Measurements from ENCODE around the gene ZNF790.

ZNF790 gene

DNA sequence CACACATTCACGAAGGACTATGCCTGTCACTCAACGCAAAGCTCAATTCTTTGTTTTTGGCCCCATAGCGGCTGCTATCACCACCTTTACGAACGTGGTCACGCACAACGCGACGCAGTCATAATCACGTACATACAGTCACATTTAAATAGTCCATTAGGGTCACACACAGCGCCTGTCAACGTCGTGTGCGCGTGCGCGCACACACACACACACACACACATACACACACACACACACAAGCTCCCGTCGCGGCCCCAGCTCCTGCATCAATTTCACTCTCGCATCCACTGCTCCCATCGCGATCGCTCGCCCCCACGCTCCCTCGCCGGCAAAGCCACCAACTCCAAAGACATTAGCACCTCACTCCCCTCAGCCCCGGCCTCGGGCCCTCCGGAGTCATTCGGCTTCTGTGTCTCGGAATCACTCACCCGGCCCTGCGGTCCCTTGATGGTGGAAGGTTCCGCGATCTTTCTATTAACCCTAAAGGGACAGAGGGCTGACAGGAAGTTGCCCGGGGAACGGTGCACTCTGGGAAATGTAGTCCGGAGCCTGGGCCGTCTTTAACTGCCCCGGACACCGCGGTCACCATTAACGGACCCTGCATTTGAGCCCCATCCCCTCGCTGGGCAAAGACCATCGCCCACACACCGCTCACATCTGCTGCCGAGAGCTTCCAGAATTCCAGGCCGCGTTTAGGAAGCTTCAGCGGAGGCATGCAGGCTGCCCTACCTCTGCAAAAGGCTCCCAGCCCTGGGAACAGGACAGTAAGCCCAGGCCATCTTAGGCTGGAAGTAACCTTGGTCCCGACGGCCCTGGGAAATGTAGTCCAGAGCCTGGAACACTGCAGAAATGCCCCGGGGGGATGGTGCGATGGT, at the start of gene ZNF790:
TSS of gene ZNF790 (minus strand) at position 482 of the 878 bp plus-strand sequence. CDS start 12,768 bp downstream, outside the sequence.
- DNase-seq (ENCODE audit: low read depth, low spot score), result peak; percentile 93
- TF ChIP-seq, protein P1, sequence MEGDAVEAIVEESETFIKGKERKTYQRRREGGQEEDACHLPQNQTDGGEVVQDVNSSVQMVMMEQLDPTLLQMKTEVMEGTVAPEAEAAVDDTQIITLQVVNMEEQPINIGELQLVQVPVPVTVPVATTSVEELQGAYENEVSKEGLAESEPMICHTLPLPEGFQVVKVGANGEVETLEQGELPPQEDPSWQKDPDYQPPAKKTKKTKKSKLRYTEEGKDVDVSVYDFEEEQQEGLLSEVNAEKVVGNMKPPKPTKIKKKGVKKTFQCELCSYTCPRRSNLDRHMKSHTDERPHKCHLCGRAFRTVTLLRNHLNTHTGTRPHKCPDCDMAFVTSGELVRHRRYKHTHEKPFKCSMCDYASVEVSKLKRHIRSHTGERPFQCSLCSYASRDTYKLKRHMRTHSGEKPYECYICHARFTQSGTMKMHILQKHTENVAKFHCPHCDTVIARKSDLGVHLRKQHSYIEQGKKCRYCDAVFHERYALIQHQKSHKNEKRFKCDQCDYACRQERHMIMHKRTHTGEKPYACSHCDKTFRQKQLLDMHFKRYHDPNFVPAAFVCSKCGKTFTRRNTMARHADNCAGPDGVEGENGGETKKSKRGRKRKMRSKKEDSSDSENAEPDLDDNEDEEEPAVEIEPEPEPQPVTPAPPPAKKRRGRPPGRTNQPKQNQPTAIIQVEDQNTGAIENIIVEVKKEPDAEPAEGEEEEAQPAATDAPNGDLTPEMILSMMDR (IDR thresholded peaks at IDR 0.05; ENCODE audit: low read depth, low read length), result no peak
- in situ Hi-C loops (cut with HindIII; ENCODE audit: low sequenced_read_pairs), result no loop called here
- H3K4me3 ChIP-seq (ENCODE audit: low read depth, low read length), result peak within 1 kb of the TSS; percentile 86

DNA sequence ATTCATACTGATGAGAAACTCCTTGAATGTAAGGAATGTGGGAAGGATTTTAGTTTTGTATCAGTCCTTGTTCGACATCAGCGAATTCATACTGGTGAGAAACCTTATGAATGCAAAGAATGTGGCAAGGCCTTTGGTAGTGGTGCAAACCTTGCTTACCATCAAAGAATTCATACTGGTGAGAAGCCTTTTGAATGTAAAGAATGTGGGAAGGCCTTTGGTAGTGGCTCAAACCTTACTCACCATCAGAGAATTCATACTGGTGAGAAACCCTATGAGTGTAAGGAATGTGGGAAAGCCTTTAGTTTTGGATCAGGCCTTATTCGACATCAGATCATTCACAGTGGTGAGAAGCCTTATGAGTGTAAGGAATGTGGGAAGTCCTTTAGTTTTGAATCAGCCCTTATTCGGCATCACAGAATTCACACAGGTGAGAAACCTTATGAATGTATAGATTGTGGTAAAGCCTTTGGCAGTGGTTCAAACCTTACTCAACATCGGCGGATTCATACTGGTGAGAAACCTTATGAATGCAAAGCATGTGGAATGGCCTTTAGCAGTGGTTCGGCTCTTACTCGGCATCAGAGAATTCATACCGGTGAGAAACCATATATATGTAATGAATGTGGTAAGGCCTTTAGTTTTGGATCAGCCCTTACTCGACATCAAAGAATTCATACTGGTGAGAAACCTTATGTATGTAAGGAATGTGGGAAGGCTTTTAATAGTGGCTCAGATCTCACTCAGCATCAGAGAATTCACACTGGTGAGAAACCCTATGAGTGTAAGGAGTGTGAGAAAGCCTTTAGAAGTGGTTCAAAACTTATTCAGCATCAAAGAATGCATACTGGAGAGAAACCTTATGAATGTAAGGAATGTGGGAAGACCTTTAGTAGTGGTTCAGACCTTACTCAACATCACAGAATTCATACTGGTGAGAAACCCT, 39.1 kb upstream of the ZNF790 start:
- DNase-seq (ENCODE audit: low read depth, low spot score), result peak; percentile 11
- in situ Hi-C loops (cut with HindIII; ENCODE audit: low sequenced_read_pairs), result no loop called here
- TF ChIP-seq, protein P1 (IDR thresholded peaks at IDR 0.05; ENCODE audit: low read depth, low read length), result no peak
- no peak overlapping the region for H3K4me3 ChIP-seq (ENCODE audit: low read depth, low read length)

DNA sequence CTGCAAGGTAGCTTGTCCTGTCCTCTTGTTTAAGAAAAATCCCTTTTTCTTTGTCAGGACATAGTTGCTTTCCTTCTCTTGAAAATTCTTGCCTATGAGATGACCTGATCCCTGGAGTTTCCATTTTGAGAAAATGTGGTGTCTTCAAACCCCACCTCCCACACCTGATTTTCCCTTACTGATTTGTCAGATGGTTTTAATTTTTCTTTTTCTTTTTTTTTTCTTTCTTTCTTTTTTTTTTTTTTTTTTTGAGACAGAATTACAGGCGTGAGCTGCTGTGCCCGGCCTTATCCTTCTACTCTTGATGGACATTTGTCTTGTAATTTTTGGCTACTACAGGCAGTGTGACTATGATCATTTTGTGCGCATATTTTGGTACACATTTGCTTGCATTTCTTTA, 13.7 kb upstream of the ZNF790 start:
- H3K4me3 ChIP-seq (ENCODE audit: low read depth, low read length), result peak overlapping the region; percentile 77
- TF ChIP-seq, protein P1 (IDR thresholded peaks at IDR 0.05; ENCODE audit: low read depth, low read length), result no peak
- in situ Hi-C loops (cut with HindIII; ENCODE audit: low sequenced_read_pairs), result no loop called here
- DNase-seq (ENCODE audit: low read depth, low spot score), result no peak

DNA sequence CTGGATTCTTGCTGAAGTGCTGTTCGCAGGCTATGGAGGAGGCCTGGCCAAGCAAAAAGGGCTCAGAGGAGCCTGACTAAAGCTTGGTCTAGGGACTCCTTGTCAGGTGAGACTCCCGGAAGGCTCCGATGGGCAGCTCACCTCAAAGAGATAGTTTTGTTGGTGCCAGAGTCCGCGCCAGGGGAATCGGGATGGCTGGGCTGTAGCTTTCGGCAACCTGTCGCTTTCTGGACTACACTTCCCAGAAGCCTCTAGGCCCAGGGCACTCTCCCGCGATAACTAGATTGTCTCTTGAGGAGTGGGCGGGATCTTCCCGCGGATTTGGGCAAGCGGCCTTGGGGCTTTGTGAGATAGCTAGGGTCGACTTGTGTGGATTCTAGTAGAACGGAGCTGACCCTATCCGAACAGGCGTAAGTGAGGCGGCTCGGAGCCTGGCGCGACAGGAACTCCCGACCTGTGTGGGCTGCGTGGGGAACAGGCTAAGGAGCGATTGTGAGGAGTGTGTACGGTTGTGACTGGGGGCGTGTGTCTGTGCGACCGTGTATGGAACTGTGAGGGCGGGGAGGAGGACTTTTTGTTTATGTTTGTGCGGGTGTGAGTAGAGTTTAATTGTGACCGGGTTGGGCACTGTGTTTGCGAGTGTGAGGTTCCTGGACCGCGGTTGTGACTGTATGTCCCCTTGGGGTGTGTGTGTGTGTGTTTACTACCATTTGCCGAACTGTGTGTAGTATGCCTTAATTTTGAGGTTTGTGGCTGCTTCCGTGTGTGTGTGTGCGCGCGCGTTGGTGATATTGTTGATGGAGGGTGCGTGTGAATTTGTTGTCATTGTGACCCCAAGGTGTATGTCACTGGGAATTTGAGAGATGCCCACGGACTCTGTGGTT, 12.6 kb upstream of the ZNF790 start, which contains the start of gene ZNF345:
TSS of gene ZNF345 (plus strand) at position 318 of the 884 bp plus-strand sequence. CDS start 25,955 bp downstream, outside the sequence.
- peak; percentile 96 for DNase-seq (ENCODE audit: low read depth, low spot score)
- TF ChIP-seq, protein P1 (IDR thresholded peaks at IDR 0.05; ENCODE audit: low read depth, low read length), result no peak
- peak within 1 kb of the TSS; percentile 77 for H3K4me3 ChIP-seq (ENCODE audit: low read depth, low read length)
- in situ Hi-C loops (cut with HindIII; ENCODE audit: low sequenced_read_pairs), result no loop called here

DNA sequence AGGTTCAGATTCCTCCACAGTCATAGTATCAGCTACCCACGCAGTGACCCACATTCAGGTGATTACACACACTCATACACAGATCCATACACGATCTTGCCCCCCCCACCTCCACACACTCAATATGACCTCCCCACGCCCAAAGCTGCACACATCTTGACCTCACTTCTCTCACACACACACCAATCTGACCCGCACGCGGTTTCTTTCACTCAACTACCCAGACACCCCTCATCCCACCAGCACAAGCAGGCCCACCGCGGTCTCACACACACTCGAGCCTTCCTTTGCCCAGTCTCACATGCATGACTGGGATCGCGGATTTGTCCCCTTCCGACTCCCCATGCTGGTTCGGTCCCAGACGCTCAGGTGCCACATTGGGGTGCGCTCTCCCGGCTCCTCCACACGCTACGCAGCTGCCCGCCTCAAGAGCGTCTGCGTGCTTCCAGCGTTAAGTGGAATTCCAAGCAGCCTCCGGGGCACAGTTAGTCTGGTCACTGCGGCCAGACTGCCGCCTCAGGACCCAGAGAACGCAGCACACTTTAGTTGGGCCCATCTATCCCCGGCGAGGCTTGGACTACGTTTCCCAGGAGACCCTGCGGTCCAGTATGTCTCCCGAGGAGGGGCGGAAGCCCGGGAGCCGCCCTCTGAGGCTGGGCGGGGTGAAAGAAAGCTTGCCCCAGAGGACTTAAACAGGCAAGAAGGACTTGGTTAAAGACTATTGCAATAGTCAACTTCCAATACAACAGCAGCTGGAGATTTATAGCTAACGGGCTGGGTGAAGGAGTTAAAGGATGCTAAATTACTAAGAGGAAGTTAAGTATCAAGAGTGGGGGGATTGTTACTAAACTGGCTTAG, 11.7 kb upstream of the ZNF790 start:
- TF ChIP-seq, protein P1 (IDR thresholded peaks at IDR 0.05; ENCODE audit: low read depth, low read length), result no peak
- DNase-seq (ENCODE audit: low read depth, low spot score), result peak; percentile 94
- in situ Hi-C loops (cut with HindIII; ENCODE audit: low sequenced_read_pairs), result no loop called here
- H3K4me3 ChIP-seq (ENCODE audit: low read depth, low read length), result peak overlapping the region; percentile 77

All from astrocyte of the spinal cord (primary cell).